Brain microvascular endothelial cell (primary cell): ENCODE data around the gene SFMBT2.
"Not testable (repeated sequence)": the region's sequence is repeated elsewhere in the genome, so short reads cannot be mapped to it uniquely, and the experiment has no call there.

Experiments
- DNase-seq: peaks from one replicate; pipeline ENCODE4 v3.0.0-alpha.2; 2020
- H3K27ac ChIP-seq: fragments of 250-450 bp; sonication (Bioruptor Pico); 2 replicates; pipeline ENCODE4 v1.5.1; 2020; ENCODE audit warnings: mild to moderate bottlenecking, moderate library complexity
- H3K27me3 ChIP-seq: fragments of 250-450 bp; sonication (Bioruptor Pico); replicated peaks from 2 replicates; pipeline ENCODE4 v1.5.1; 2020; ENCODE audit warnings: mild to moderate bottlenecking
- H3K36me3 ChIP-seq: fragments of 250-450 bp; sonication (Bioruptor Pico); replicated peaks from 2 replicates; pipeline ENCODE4 v1.5.1; 2020; ENCODE audit warnings: mild to moderate bottlenecking
- H3K4me3 ChIP-seq: 2 replicates; pipeline ENCODE4 v1.5.1; 2011; ENCODE audit warnings: low read depth, mild to moderate bottlenecking, control low read depth, low read length, moderate library complexity
- CTCF ChIP-seq: IDR thresholded peaks from 2 replicates; pipeline ENCODE4 v1.5.1; 2011; ENCODE audit warnings: low read depth, mild to moderate bottlenecking, moderate library complexity, low read length, control low read depth, inconsistent platforms; ENCODE audit errors: missing control alignments
- in situ Hi-C: cut with HindIII; loops from 2 replicates; pipeline ENCODE4 v1.10.0; 2017; ENCODE audit warnings: low sequenced_read_pairs, low pct_ligation_motif_present

SFMBT2 gene

GRCh38 chr10:7193369-7193768 lies 217.5 kb downstream of the SFMBT2 start:
- no peak for DNase-seq
- no peaks in the 10 kb centered on the region for H3K36me3 ChIP-seq
- H3K4me3 ChIP-seq = no peak overlapping the region
- H3K27me3 ChIP-seq = no peaks in the 10 kb centered on the region
- TF ChIP-seq CTCF = no peak
- in situ Hi-C loops = no loop called here
- H3K27ac ChIP-seq = no peak overlapping the region

- no peak for TF ChIP-seq CTCF
- DNase-seq = no peak
- in situ Hi-C loops = no loop called here
- H3K4me3 ChIP-seq = no peak overlapping the region
- H3K27me3 ChIP-seq = no peaks in the 10 kb centered on the region
- no peak overlapping the region for H3K27ac ChIP-seq
- H3K36me3 ChIP-seq = no peaks in the 10 kb centered on the region
These were observed 217.9 kb downstream of the SFMBT2 start for GRCh38 chr10:7192831-7193361.

GRCh38 chr10:7192061-7192460 lies 218.8 kb downstream of the SFMBT2 start:
- Histone ChIP-seq H3K27me3 (no peaks in the 10 kb centered on the region), H3K4me3 (no peak overlapping the region), H3K27ac (no peak overlapping the region), H3K36me3 (no peaks in the 10 kb centered on the region)
- DNase-seq = no peak
- no peak for TF ChIP-seq CTCF
- in situ Hi-C loops = no loop called here

- H3K27me3 ChIP-seq, DNase-seq, H3K27ac ChIP-seq, H3K4me3 ChIP-seq, in situ Hi-C loops, H3K36me3 ChIP-seq: not testable (repeated sequence)
These were observed 220.1 kb downstream of the SFMBT2 start for GRCh38 chr10:7190772-7191171.

GRCh38 chr10:7189909-7190308 lies 220.9 kb downstream of the SFMBT2 start:
- H3K4me3 ChIP-seq = no peak overlapping the region
- in situ Hi-C loops = no loop called here
- no peak for TF ChIP-seq CTCF
- no peaks in the 10 kb centered on the region for H3K36me3 ChIP-seq
- H3K27ac ChIP-seq = no peak overlapping the region
- no peaks in the 10 kb centered on the region for H3K27me3 ChIP-seq
- no peak for DNase-seq

- no peak for DNase-seq
- Histone ChIP-seq H3K27ac (no peak overlapping the region), H3K4me3 (no peak overlapping the region), H3K27me3 (no peaks in the 10 kb centered on the region), H3K36me3 (no peaks in the 10 kb centered on the region)
- TF ChIP-seq CTCF = no peak
- in situ Hi-C loops = no loop called here
These were observed 222.3 kb downstream of the SFMBT2 start for GRCh38 chr10:7188456-7189050.
